ENCODE data around the gene TRIOBP. TPM values are rescaled to one million over a fixed set of nuclear protein-coding genes. Genes with fewer than 3 reads are reported as not detected.

Gene TRIOBP
- total and polyA plus RNA-seq, 2 donors (not counting 3 experiments of a cell fraction or from before 2014, with no cell fraction given), result 60.6 to 104 TPM

GRCh38 chr22:37749226-37749625 is 52.4 kb downstream of the TRIOBP start:
- intact Hi-C loops (cut with micrococcal nuclease) (loop anchor here (5.0 kb wide), 1 partner anchor 142 kb away; the partner anchor contains the start of gene GGA1), dilution Hi-C loops (cut with MboI; ENCODE audit: extremely low pct_ligation_motif_present, low sequenced_read_pairs) (no loop called here)
- FAIRE-seq (no peak), DNase-seq (ENCODE audit: low read depth, low spot score) (no peak)
- Histone ChIP-seq H2AFZ (ENCODE audit: low read depth, low read length) (no peak overlapping the region), H3K36me3 (ENCODE audit: control insufficient read depth in 2 of 2, extremely low read depth in 1 of 2, insufficient read depth in 2 of 2, low read length in 2 of 2) (peaks cover 0 to 3% of the 10 kb centered on the region in 2 experiments), H3K4me1 (ENCODE audit: control insufficient read depth, extremely low read depth, insufficient read depth, low read length) (peaks cover 72% of the 10 kb centered on the region), H3K4me2 (ENCODE audit: insufficient read depth, low read length) (peak overlapping the region; percentile 81), H4K20me1 (replicated peaks; ENCODE audit: control insufficient read depth, extremely low read depth, insufficient read depth, low read length) (no peaks in the 10 kb centered on the region), H3K9me1 (replicated peaks; ENCODE audit: control insufficient read depth, extremely low read depth, insufficient read depth, low read length) (no peaks in the 10 kb centered on the region), H3K9ac (replicated peaks; ENCODE audit: extremely low read depth, insufficient read depth, low read length) (no peak overlapping the region), H3K9me3 (replicated peaks; ENCODE audit: control insufficient read depth, insufficient read depth, low read length) (no peaks in the 10 kb centered on the region), H3K27me3 (ENCODE audit: control insufficient read depth in 2 of 2, insufficient read depth in 2 of 2, low read length in 2 of 2) (no peaks in the 10 kb centered on the region), H3K27ac (ENCODE audit: insufficient read depth, low read depth, low read length) (peak overlapping the region; percentile 71), H3K4me3 (replicated peaks in 1 of 3; ENCODE audit: insufficient read depth in 1 of 3, low read depth in 1 of 3, low read length in 3 of 3) (no peak overlapping the region), H3K79me2 (ENCODE audit: control insufficient read depth, insufficient read depth, low read length) (peaks cover 56% of the 10 kb centered on the region)
- no TSS peak for BruUV-seq (replicated peaks)
- TF ChIP-seq JUN (IDR thresholded peaks at IDR 0.05; ENCODE audit: borderline replicate concordance, insufficient read depth, insufficient read length, low read depth) (no peak), MYC (IDR thresholded peaks at IDR 0.05; ENCODE audit: low read depth, low read length) (no peak), EZH2 (IDR thresholded peaks at IDR 0.05; ENCODE audit: borderline replicate concordance, low read depth, low read length, severe bottlenecking) (no peak), MAX (IDR thresholded peaks at IDR 0.05; ENCODE audit: insufficient read depth, insufficient read length) (no peak), POLR2AphosphoS5 (IDR thresholded peaks at IDR 0.05; ENCODE audit: insufficient read depth, low read depth, low read length) (no peak), GATA2 (IDR thresholded peaks at IDR 0.05; ENCODE audit: insufficient read depth, insufficient read length, low read depth, low read length) (no peak), FOS (IDR thresholded peaks at IDR 0.05; ENCODE audit: borderline replicate concordance, insufficient read depth, low read length) (no peak), POLR2A (IDR thresholded peaks at IDR 0.05; ENCODE audit: low read depth, low read length) (no peak)
- TF ChIP-seq, protein P1, sequence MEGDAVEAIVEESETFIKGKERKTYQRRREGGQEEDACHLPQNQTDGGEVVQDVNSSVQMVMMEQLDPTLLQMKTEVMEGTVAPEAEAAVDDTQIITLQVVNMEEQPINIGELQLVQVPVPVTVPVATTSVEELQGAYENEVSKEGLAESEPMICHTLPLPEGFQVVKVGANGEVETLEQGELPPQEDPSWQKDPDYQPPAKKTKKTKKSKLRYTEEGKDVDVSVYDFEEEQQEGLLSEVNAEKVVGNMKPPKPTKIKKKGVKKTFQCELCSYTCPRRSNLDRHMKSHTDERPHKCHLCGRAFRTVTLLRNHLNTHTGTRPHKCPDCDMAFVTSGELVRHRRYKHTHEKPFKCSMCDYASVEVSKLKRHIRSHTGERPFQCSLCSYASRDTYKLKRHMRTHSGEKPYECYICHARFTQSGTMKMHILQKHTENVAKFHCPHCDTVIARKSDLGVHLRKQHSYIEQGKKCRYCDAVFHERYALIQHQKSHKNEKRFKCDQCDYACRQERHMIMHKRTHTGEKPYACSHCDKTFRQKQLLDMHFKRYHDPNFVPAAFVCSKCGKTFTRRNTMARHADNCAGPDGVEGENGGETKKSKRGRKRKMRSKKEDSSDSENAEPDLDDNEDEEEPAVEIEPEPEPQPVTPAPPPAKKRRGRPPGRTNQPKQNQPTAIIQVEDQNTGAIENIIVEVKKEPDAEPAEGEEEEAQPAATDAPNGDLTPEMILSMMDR (IDR thresholded peaks at IDR 0.05; ENCODE audit: extremely low read depth in 1 of 2, insufficient read depth in 1 of 2, low read depth in 1 of 2, low read length in 2 of 2), result no peak
- ChIA-PET CTCF (interaction anchor here (0.6 to 1.7 kb wide), 9 partner anchors 13 to 142 kb away, joined by 3 to 9 read pairs (median 4); no protein-coding TSS in a partner anchor), POLR2A (interaction anchor here (0.6 to 0.7 kb wide), 2 partner anchors 68 to 841 kb away, joined by 4 to 7 read pairs; no protein-coding TSS in a partner anchor)

Data from endothelial cell of umbilical vein (primary cell).